HG02588 (cell line): Measurements from ENCODE around the gene PRRC2A.
A peak's percentile ranks its signal among the peaks of the same experiment; 100 is the strongest.

Source experiments
- ATAC-seq: cut with Tn5 transposase; IDR thresholded peaks from one replicate; pipeline ENCODE4 v1.9.1; 2021; ENCODE audit warnings: mild to moderate bottlenecking, moderate library complexity; ENCODE audit not compliant: unreplicated experiment

PRRC2A gene

GRCh38 chr6:31664790-31665500, 44.4 kb downstream of the PRRC2A start, which contains the start of gene GPANK1:
GPANK1 (minus strand) TSS chr6:31664997; CDS start chr6:31664478, 519 bp downstream.
- peak; percentile 26 for ATAC-seq

- peak; percentile 67 for ATAC-seq
These were observed 45.2 kb downstream of the PRRC2A start, which contains the start of gene CSNK2B for GRCh38 chr6:31665501-31666336. CSNK2B (plus strand) TSS chr6:31666080; CDS start chr6:31666832, 752 bp downstream.

GRCh38 chr6:31666337-31666965, 45.9 kb downstream of the PRRC2A start:
- no peak for ATAC-seq

- no peak for ATAC-seq
These were observed 49.2 kb downstream of the PRRC2A start, which contains the start of gene LY6G5B for GRCh38 chr6:31669676-31670075. LY6G5B (plus strand) TSS chr6:31669976; CDS start chr6:31670951, 975 bp downstream.

- no peak for ATAC-seq
These were observed 55.9 kb downstream of the PRRC2A start for GRCh38 chr6:31676322-31676903.

GRCh38 chr6:31676904-31677303, 56.4 kb downstream of the PRRC2A start:
- ATAC-seq = no peak

GRCh38 chr6:31677955-31678354, 57.4 kb downstream of the PRRC2A start:
- ATAC-seq = no peak

- ATAC-seq = no peak
These were observed 60.0 kb downstream of the PRRC2A start, which contains the start of gene LY6G5C for GRCh38 chr6:31680226-31681134. LY6G5C (minus strand) TSS chr6:31681067; CDS start chr6:31680373, 694 bp downstream.

GRCh38 chr6:31681135-31681671, 60.7 kb downstream of the PRRC2A start:
- no peak for ATAC-seq

- no peak for ATAC-seq
These were observed 63.1 kb downstream of the PRRC2A start for GRCh38 chr6:31683591-31683990.

- no peak for ATAC-seq
These were observed 66.0 kb downstream of the PRRC2A start for GRCh38 chr6:31686483-31686882.

- no peak for ATAC-seq
These were observed 66.8 kb downstream of the PRRC2A start for GRCh38 chr6:31687321-31687720.
